SHP77 (cell line): ENCODE measurements around the gene C12orf76.
"Not testable (repeated sequence)": the region's sequence is repeated elsewhere in the genome, so short reads cannot be mapped to it uniquely, and the experiment has no call there.

Source experiments
- DNase-seq, 2 experiments: peaks; one replicate each; lab custom pipeline; 2025; lab: John Stamatoyannopoulos, UW

The C12orf76 gene

DNA sequence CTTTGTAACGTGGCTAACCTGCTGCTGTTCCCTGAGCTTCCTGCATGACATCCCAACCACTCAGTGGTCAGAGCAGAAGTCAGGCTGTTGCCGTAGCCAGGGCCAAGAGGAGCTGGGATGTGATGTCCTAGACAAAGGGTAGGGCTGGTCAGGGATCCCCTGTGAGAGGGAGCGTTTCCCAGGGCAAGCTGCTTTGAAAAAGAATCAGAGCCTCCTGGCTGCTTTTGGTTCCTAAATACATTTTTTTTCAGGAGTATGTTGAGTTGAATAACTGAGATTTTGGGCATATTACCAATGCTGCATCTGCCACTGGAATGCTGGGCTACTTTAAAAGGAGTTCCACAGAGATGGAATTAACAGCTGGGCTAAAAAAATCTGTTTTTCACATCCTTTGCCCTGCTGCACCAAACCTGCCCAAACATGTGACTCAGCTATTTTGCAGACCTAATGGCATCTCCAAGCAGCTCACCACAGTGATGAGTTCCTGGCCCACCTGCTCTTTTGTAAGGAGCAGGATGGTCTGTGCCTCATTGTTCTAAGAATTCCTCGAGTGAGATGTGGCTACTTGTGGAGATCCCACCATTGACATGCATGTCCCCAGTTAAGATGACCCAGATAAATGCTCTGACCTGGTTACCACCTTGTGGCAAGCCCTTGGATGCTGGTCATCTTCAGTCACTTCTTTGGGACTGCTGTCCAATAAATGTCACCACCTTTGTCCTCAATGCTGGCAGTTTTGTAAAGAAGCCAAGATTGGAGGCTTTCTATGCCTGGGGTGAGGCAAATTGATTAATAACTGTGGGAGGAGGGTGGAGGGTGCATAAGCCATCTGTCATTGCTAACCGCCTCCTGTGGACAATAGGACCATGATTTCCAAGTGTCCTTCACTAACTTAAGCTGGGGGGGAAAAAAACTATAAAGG, 25.0 kb downstream of the C12orf76 start:
- peak in 1 of 2 experiments; percentile 4 for DNase-seq

DNA sequence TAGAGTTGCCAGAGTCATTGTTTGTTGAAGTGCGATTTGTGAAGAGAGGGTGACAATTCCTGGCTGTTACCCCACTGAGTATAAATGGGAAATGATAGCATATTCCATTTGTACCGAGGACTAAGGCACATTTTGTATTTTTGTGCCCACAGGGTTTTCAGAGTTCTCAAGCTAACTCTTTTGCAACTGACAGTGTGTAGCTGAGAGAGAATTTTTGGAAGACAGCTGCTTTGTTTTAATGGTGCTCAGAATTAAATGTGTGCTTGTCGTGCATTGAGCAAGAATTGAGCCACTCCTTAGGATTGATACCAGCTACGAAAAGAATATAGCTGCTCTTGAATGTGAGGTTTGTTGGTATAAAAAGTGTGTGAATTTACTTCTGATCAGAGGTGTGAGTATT, 27.4 kb downstream of the C12orf76 start:
- DNase-seq, result no peak

DNA sequence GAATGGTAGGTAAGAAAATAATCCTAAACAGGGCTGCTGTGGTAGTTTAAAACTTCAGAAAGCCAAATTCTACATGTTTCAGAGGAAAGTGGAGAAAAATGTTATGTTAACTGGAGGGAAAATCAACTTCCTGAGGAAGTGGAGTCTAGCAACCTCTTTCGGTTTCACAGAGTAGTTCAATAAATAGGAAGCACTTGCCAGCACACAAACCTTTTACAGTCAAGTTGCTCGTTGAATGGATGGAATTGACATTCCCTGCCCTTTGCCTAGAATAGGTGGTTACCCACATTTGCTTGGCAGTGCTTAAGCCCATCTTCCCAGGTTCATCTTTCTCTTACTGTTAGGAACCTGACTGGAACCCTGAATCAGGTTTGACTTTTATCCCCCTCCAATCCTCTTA, 33.2 kb downstream of the C12orf76 start:
- no peak for DNase-seq

DNA sequence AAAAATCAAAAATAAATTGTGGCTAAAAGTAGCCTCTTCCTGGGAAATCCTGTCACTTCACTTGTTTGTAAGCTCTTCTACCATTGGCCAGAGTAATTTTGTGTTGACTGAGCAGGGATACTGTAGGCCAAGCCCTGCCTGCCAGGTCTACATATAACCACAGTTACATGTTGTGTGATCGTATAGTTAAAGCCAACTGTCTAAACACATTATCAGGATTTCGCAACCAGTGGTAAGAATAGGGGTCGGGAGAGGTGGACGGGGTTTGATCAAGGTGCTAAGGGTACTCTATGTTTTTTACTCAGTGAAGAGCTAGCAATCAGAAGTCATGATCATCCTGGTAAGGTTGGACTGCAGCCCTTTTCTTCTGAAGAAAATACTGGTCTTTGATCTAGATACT, 35.7 kb downstream of the C12orf76 start:
- no peak for DNase-seq

DNA sequence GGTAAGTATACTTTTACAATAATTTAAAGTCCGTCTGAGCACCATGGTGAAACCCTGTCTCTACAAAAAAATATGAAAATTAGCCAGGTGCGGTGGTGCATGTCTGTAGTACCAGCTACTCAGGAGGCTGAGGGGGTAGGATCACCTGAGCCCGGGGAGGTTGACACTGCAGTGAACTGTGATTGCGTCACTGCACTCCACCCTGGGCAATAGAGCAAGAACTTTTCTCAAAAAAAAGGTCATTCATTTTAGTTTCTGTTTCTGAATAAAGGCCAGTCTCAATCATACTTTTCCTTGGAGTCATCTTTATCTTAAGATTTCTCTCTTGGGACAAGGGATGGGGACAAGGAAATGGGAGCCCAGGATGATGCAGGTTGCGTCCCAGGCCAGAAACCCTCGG, 36.2 kb downstream of the C12orf76 start:
- DNase-seq, result no peak

DNA sequence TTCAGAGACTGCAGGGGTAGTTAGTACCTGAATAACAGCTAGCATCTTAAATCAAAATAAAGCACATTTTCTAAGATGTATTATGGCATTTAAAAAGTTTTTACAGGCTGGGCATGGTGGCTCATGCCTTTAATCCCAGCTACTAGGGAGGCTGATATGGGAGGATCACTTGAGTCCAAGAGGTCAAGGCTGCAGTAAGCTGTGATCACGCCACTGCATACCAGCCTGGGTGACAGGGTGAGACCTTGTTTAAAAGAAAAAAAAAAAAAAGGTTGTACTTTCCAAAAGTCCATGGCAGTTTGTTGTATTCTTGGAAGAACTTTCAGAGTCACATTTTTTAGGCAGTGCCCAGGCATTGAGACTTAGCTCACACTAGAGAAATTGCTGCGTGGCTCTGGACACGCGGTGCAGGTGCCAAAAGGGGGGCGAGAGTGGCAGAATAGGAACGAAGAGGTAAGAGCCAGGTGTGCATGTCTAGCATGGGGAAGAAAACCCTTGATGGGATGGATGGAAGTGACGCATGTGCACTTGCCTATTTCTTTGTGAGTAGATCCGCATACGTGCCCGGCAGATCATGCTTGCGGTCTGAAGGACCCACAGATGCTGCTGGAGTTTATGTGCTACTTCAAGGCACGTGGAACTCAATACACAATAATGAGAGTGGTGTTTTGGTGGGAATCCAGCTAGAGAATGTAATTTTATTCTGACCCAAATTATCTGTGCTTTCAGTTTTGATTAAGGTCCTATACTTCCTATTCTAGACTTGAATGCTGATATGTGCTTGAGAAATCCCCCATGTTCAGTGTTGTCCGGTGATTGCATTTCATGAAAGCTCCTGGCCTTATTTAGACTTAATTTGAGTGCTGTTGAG, 37.2 kb downstream of the C12orf76 start:
- no peak for DNase-seq

DNA sequence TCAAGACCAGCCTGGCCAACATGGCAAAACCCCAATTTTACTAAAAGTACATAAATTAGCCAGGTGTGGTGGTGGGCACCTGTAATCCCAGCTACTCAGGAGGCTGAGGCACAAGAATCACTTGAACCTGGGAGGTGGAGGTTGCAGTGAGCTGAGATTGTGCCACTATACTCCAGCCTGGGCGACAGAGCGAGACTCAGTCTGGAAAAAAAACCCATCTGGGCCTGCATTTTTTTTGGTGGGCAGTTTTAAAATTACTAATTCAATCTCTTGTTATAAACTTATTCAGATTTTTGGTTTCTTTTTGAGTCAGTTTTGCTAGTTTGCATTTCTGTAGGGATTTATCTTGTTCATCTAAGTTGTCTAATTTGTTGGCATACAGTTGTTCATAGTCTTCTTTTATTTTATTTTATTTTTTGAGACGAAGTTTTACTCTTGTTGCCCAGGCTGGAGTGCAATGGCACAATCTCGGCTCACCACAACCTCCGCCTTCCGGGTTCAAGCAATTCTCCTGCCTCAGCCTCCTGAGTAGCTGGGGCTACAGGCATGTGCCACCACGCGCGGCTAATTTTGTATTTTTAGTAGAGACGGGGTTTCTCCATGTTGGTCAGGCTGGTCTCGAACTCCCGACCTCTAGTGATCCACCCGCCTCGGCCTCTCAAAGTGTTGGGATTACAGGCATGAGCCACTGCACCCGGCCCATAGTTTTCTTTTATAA, 39.5 kb downstream of the C12orf76 start:
- DNase-seq, result not testable (repeated sequence)

DNA sequence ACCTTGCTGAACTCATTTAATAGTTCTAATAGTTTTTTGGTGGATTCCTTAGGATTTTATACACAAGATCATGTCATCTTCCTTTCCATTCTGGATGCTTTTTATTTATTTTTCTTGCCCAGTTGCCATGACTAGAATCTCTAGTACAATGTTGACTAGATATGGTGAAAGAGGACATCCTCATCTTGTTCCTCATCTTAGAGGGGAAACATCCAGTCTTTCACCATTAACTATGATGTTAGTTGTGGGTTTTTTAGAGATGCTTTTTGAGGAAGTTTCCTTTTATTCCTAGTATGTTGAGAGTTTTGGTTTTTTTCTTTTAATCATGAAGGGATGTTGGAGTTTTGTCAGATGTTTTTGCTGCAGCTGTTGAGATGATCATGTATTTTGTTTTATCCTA, 40.4 kb downstream of the C12orf76 start:
- no peak for DNase-seq

DNA sequence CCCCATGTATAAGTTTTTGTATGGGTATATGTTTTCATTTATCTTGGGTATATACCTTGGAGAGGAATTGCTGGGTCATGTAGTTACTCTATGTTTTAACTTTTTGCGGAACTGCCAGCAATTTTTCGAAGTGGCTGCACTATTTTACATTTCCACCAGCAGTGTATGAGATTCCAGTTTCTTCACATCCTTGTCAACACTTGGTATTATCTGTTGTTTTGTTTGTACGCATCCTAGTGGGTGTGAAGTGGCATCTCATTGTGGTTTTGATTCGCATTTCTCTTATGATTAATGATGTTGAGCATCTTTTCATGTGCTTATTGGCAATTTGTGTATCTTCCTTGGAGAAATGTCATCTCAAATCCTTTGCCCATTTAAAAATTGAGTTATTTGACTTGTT, 42.2 kb downstream of the C12orf76 start:
- DNase-seq, result no peak

DNA sequence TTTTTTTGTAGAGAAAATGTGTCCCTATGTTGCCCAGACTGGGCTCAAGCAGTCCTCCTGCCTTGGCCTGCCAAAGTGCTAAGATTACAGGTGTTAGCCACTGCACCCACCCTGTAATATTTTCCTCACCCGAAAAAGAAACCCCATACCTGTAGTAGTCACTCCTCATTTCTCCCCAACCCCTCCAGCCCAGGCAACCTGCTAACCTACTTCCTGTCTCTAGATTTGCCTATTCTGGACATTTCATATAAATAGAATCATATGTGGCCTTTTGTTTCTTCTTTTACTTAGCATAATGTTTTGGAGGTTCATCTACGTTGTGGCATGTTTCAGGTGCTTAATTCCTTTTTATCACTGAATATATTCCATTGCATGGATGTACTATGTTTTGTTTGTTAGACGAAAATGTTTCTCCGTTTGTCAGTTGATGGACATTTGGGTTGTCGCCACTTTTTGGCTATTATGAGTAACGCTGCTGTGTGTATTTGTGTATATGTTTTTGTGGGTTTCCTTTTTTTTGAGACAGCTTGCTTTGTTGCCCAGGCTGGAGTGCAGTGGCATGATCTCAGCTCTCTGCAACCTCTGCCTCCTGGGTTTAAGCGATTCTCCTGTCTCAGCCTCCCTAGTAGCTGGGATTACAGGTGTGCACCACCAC, 42.9 kb downstream of the C12orf76 start:
- no peak for DNase-seq

DNA sequence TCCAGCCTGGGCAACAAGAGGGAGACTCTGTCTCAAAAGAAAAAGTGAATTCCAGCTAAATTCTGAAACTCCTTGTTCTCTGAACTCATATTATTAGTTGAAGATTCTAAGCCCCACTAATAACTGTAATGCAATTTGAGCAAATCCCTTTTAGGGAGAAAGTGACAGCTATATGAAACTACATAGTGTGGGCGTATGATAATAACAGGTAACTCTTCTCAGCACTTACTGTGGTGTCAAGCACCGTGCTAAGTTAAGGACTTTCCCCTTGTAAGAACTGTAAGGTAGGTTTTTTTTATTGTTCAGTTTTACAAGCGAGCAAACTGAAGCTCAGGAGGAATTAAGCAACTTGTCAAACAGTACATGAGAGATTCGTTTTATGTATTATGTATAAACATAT, 43.7 kb downstream of the C12orf76 start:
- no peak for DNase-seq

DNA sequence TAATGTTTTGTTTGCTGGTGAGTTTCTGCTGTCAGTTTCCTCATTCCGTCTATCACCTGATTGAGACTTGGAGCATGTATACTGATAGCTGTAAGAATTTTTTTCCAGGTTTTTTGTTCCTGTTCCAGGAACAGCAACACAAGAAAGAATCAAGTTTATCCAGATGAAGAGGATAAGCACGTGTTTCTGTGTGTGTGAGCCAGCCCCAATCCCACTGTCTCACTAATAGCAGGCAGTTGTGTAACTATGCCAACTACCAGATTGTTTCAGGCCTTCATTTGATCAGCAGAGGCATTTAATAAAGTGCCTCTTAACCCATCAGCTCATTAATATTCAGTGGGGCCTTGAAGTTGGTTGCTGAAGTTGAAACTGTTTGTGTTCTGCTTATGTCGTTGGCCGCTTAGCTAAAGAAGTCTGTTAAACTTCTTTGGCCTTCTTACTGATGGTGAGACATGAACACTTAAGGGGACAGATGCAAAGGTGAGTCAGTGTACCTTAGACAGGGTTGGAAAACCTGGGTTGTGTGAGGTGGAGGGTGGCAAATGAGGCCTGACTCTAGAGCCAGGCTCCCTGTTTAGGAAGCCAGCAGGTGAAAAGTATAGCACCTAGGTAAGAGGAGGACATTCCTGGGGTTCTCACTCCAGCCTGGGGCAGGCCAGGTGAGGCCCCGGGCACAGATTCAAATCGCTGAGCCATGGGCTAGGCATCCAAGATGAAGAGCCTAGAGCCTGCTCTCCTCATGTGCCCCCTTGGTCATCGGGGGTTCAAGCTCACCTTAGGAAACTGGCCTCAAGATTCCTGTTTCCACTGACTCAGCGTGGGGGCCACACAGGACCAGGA, 45.4 kb downstream of the C12orf76 start:
- DNase-seq, result no peak

DNA sequence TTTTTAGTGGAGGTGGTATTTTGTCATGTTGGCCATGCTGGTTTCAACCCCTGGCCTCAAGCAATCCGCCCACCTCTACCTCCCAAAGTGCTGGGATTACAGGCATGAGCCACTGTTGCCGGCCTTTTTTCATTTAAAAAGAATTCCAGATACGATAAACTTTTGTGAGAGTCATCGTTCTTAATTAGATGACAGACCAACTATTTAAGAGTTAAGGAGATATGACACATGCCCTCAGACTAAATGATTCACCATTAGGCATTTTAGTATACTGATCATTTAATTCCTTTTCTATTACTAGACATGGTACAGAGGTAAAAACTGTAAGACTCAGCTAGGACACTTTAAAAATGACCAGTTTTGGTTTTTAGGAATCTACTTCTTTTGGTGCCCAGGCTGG, 46.7 kb downstream of the C12orf76 start:
- no peak for DNase-seq

DNA sequence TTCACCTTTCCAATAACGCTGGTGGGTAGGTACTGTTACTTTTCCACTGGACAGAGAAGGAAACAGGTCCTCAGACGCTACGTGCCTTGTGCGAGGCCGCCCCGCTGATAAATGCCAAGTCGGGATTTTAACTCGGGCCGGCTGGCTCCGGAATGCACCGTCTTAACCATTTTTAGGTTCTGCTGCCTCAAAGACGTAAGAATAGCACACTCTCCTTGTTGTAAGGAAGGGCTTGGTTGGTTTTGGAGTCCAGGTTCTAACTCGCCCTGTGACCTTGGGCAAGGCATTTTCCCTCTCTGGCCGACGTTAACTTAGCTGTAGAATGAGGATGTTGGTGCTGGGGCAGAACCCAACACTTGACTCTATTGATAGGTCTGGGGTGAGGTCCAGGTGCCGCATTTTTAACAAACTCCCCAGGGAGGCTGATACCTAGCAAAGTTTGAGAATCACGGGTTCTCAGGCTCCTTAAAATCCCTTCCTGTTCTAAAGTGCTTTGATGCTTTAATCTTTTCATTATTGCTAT, 48.3 kb downstream of the C12orf76 start:
- no peak for DNase-seq

DNA sequence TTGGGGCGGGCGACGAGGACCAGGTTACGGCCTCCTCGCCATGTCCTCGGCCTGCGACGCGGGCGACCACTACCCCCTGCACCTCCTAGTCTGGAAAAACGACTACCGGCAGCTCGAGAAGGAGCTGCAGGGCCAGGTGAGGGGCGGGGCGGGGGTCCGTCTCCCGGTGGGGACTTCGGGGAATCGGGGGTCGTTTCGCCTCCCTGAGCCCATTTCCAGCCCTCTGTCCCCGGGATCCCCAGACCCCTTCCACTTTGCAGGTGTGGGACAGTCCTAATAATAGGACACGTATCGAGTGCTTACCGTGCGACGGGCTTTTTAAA, 48.7 kb downstream of the C12orf76 start:
- no peak for DNase-seq

DNA sequence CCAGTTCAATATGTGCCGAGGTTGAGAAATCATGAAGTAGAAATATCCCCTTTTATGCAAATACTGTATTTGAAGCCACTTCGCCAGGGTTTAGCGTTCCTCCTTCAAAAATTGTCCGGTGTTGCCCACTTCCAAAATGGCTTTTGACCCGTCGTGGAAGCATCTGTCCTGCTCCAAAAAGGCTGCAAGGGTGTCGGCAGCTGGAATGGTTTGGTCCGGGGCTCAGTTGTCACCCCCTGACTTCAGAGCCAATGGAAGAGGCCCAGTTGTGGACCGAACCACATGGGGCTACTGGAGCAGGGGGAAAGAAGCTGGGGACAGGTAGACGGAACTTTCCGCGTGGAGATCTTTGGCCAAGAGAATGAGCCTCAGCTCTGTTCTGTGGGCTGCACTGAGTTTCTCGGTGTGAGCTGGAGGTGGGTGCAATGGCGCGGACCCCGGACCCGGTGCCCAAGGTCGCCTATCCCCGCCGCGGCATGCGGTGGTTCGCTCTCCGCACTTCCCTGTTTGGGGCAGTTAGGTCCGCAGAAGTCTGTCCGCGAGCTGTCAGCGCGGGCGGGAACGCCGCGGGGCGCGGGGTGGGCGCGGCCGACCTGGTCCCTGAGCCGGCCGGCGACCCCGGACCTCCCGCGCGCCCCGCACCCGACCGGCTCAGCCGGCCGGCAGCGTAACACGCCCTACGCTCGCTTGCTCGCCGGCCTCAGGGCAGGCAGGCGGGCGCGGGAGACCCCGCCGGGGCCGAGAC, 49.2 kb downstream of the C12orf76 start, which contains the start of gene ANKRD13A:
ANKRD13A (plus strand) TSS at position 527 of the 745 bp plus-strand sequence. CDS start 259 bp downstream, outside the sequence.
- peak; percentile 83 to 84 for DNase-seq

DNA sequence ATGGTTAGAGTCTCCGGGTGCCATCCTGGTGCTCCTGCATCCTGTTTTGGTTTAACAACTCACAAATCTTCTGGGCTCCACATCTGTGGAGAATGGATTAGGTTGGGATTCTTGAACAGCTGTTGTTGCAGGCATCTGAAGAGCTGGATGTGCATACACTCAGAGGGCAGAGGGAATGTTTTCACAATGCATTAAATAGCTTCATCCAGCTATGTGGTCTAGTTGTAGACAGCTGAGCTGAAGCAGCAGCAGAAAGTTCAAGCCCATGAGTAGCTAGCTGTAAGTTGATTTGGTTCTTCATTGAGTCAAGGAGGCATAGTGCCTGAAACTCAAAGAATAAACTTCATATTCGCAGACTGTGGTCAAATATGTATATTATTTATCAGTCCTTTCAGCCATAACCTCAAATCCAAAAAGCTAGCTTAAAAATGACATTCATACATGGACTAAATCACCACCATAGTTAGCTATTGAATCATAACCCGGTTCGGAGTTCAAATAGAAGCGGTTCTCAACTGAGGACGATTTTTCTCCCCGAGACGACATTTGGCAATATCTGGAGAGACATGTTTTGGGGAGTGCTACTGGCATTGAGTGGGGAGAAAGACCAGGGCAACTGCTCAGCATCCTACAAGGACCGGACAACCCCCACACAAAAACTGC, 50.0 kb downstream of the C12orf76 start:
- no peak for DNase-seq

DNA sequence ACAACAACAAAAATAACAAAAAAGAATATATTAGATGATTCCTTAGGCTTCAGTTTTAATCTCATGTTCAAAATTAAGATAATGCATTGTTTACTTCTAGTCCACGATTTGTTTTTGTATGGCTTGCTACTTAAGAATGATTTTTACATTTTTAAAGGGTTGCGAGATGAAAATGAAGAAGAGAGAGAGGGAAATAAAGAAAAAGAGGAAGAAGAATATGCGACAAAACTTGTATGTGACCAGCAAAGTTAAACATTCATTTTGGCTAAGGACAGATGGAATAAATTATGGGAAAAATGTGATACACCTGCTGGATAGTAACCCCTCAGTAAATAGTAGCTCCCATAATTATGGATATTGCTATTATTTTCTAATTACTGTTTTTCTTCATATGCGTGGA, 50.9 kb downstream of the C12orf76 start:
- no peak for DNase-seq

DNA sequence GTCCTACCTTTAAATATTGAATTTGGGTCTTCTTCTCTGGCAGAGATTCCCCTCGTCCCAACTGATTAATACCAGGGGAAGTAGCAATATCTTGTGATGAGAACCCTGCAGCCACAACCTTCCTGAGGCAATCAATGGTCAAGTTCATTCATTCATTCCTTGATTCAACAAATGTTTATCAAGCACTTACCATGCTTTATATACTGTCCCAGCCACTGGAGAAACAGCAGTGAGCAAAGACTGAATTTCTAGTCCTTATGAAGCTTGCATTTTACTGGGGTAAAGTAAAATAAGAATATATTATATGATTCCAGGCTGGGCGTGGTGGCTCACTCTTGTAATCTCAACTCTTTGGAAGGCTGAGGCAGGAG, 51.9 kb downstream of the C12orf76 start:
- no peak for DNase-seq
